Left lobe of liver (tissue), 2 donors: Measurements from ENCODE around the gene CARD10. TPM values are rescaled to one million over a fixed set of nuclear protein-coding genes. Genes with fewer than 3 reads are reported as not detected.

Experiments used
- ATAC-seq: fragments of 200-7000 bp; cut with Tn5 transposase; one replicate; pipeline ENCODE4 v1.9.1; 2020; ENCODE audit warnings: mild to moderate bottlenecking, moderate library complexity
- DNase-seq: peaks from one replicate; pipeline ENCODE4 v3.0.0-alpha.2; 2020; ENCODE audit warnings: low spot score
- total RNA-seq: library from RNA; stranded (reverse); gene quantifications from one replicate; pipeline ENCODE4 v1.2.1, GENCODE V29; 2021
- donor health status: DM: no; HTN: no; CAD: no; lungs with moderate emphysema.
- donor health status: DM: no; HTN: yes; CAD: no.

CARD10 gene
- total RNA-seq, 1 donor from 2014 or later = 22.4 TPM

DNA sequence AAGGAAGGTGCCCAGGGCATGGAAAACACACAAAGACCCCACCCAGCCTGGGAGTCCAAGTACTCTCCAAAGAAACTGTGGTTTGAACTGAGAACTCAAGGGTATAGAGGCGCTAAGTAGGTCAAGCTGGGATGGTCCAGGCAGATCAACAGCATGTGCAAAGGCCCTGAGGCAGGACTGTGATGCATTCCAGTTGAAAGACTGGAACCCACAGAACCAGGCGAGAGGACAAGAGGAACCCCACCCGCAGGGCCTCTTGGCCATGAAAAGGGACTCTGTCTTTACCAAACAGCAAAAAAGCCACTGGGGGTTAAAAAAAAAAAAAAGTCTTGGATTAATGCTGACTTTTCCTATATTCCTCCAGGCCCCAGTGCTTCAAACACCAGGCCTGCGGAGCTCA is 14.3 kb downstream of the CARD10 start:
- ATAC-seq (no peak), DNase-seq (no peak)

- no peak for ATAC-seq
- DNase-seq = no peak
Observed at GRCh38 chr22:37503850-37504249, 15.4 kb downstream of the CARD10 start.

DNA sequence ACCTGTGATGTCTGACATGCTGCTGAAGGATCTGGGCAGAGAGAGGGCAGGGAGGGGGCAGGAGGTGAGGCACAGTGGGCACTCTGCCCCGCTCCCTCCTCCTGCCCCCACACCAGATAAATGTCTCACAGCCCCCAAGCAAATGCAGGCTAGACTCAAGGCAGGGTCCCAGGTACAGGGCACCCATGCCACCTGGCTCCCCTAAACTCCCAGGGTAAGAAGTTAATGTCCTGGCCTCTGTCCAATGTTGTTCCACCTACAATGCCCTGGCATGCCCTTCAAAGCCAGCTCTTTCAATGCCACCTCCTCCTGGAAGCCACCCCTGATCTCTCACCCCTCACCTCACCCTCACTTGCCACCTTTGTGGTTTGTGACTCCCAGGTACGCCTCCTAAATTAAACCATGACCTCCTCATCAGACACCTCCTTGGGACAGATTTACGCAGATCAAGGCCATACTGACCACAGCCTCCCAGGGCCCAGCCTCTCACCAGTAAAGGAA is 16.0 kb downstream of the CARD10 start:
- ATAC-seq = no peak
- no peak for DNase-seq

GRCh38 chr22:37502342-37503182 is 16.7 kb downstream of the CARD10 start:
- peak; percentile 95 for DNase-seq

GRCh38 chr22:37501610-37502341 is 17.4 kb downstream of the CARD10 start:
- peak; percentile 72 for ATAC-seq
- DNase-seq = peak; percentile 94

More at GRCh38 chr22:37502342-37503182, 16.7 kb downstream of the CARD10 start:
- peak; percentile 71 for ATAC-seq

GRCh38 chr22:37500745-37501609 is 18.2 kb downstream of the CARD10 start:
- DNase-seq = peak; percentile 83
- peak; percentile 42 for ATAC-seq

GRCh38 chr22:37499789-37500540 is 19.2 kb downstream of the CARD10 start:
- no peak for ATAC-seq
- no peak for DNase-seq

GRCh38 chr22:37499027-37499707 is 20.0 kb downstream of the CARD10 start:
- ATAC-seq = no peak
- no peak for DNase-seq

DNA sequence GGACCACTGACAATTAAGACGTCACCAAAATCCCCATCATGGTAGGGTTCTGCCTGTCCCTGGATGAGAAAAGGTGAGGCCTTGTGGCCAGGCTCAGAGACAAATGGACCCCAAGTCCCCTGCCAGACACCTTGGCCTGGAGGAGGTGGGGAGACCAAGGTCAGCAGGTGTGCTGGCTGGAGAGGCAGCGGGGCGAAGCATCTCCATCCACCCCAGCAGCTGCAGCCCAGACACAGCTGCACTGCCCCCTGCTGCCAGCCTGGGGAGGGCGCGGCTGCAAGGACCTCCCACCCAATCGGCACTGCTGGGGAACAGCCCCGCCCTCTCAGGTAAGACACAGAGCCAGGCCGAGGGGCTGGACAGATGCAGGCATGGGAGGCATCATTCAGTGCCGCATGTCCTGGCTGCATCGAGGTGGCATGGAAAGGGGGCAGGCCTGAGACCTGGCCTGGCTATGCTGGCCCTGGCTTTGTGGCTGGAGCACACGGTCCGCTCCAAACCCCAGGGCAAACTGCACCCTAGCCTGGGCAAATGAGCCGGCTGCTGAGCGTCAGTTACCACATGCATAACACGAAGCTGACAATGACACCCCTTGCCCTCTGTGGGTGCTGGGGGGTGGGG is 20.8 kb downstream of the CARD10 start:
- DNase-seq (no peak), ATAC-seq (peak; percentile 17)

DNA sequence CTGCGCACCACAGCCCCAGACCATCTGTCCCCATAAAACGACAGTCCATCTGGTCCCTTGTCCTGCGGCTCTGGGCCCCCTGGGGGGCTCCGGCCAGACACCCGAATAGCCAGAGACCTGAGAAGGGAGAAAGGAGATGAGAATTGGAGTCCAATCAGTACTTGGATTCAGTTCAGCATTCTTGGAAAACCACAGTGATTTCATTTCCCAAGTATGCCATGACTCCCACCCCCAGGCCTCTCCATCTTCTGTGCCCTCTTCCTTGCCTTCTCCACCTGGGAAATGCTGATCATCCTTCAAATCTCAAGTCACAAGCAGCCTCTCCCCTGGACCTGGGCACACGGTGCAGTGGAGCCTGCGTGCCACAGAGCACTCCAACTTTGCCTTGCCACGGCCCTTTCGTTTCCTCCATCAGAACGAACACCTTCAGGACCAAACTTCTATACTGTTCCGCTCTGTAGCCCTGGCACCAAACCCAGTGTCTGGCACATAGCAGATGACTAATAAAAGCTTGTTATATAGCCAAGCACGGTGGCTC is 22.1 kb downstream of the CARD10 start:
- DNase-seq (no peak), ATAC-seq (no peak)

DNA sequence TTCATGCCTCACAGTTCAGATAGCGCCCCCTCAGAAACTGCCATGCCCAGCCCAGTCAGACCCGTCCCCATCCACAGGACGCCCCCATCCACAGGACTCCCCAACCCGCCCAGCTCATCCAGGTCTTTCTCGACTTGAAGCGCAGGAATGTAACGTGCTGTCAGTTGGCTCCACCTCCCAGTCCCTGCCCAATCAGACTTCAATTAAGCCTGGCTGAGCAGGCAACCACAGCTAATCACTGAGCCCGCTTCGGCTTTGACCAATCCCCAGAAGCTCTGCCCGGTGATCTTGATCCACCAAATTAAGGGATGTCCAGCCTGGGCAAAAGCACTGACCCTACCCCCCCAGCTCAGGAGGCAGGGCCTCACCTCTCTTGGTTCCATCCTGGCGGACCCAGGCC is 22.6 kb downstream of the CARD10 start:
- DNase-seq = no peak
- ATAC-seq = no peak

GRCh38 chr22:37493979-37494378 is 25.2 kb downstream of the CARD10 start:
- DNase-seq = no peak
- no peak for ATAC-seq

DNA sequence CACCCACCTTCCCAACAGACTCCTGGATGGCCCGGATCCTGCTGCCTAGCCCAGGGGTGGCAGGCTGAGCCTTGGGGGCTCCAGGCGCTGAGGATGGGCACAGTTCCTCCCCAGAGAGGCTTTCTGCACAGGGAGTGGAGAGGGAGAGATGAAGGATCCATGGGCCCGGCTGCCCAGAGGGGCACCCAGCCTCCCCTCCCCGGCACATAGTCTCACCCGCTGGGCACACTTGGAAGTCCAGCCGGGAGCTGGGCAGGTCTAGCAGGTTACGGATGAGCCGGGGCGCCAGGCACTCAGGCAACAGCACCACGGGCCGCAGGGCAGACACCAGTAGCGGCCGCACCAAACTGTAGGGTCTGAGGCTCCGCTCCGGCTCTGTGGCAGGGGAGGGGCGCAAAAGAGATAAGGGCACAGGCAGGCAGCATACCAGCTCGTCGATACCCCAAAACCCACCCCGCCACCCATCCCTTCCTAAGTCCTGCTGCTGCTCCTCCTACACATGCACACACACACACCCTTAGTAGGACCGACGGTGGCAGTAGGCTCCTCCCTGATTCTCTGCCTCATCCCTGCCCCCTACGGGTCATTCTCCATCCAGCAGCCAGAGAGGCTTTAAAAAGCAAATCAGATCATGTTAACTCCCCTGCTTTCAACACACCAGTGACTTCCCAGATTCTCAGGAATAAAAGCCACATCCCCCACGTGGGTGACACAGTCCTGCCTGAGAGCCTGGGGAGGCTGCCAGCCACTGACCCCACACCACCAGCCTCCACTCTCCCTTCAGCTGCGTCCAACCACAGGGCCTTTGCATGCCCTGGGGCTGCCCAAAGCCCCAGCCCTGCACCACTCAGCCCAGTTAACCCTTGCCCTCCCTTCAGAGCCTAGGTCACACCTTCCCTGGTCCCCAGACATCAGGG is 26.5 kb downstream of the CARD10 start:
- peak; percentile 31 for ATAC-seq
- no peak for DNase-seq

- ATAC-seq = no peak
- no peak for DNase-seq
Observed at GRCh38 chr22:37491559-37492427, 27.4 kb downstream of the CARD10 start.

DNA sequence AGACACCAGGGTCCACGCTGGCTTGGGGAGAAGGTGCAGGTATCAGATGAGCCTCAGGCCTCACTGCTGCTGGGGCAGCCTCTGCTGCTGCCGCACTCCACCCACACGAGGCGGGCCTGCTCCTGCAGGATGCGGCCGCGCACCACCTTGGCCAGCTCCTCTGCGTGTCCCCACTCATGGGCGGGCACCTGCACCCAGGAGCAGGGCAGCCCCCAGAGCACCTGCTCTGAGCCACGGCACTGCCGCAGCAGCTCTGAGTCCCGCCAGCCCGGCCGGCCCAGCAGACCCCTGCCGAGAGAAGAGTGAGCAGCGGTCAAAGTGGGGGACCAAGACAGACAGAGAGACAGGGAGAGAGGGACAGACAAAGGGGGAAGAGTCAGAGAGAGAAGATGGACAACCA is 28.1 kb downstream of the CARD10 start:
- DNase-seq (no peak), ATAC-seq (no peak)

DNA sequence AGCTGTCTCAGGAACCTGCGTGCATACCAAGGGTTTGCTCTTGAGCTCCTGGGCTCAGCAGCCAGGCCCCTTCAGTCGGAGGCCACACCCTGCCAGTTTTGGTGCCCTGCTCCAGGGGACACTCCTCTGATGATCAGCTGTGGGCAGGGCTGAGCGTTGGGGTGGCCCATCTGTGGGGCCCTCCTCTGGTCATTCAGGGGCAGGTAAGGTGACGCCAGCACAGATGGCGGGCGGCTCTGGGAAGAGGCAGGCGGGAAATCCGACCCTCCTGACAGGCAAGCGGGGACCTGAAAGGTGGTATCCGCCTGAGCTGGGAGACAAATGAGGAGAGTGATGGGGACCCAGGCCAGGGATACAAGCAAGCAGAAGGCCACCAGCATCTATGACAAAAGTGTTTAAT is 29.2 kb downstream of the CARD10 start:
- DNase-seq (no peak), ATAC-seq (no peak)
